B cell (primary cell): ENCODE results near the gene ANKRD29.

Experiments
- EZH2 ChIP-seq: IDR thresholded peaks from 2 replicates; pipeline ENCODE4 v1.6.1; 2012; ENCODE audit warnings: borderline replicate concordance, low read depth, mild to moderate bottlenecking, moderate library complexity, low read length; ENCODE audit not compliant: insufficient read depth, poor library complexity, severe bottlenecking
- TF ChIP-seq, protein P1 (sequence below): fragments of 200-600 bp; IDR thresholded peaks from one replicate; pipeline ENCODE4 v1.8.0; 2022; ENCODE audit warnings: antibody characterized with exemption, mild to moderate bottlenecking

DNA sequence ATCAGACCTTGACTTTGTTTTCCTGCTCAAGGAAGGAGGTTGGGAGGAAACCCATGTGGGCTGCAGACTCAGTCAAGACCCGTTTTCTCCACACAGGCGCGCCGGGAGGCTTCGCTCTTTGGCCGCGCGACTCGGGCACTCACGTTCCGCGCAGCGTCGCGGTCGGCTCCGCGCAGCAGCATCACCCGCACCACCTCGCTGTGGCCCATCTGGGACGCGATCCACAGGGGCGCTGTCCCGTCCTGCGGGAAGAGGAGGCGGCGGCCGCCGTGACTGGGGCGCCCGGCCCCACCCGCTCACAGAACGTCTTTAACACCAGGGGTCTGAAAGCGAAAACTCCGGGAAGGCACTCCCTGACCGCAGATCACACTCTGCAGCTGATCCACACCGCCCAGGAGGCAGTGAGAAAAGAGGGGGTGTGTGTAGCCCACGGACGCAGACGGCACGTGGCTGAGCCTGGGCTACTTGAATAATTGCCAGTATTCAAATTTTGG lies 43.3 kb downstream of the ANKRD29 start:
- TF ChIP-seq, protein P1, sequence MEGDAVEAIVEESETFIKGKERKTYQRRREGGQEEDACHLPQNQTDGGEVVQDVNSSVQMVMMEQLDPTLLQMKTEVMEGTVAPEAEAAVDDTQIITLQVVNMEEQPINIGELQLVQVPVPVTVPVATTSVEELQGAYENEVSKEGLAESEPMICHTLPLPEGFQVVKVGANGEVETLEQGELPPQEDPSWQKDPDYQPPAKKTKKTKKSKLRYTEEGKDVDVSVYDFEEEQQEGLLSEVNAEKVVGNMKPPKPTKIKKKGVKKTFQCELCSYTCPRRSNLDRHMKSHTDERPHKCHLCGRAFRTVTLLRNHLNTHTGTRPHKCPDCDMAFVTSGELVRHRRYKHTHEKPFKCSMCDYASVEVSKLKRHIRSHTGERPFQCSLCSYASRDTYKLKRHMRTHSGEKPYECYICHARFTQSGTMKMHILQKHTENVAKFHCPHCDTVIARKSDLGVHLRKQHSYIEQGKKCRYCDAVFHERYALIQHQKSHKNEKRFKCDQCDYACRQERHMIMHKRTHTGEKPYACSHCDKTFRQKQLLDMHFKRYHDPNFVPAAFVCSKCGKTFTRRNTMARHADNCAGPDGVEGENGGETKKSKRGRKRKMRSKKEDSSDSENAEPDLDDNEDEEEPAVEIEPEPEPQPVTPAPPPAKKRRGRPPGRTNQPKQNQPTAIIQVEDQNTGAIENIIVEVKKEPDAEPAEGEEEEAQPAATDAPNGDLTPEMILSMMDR = no peak
- TF ChIP-seq EZH2 = no peak
